ENCODE measurements around the gene CSNK1A1. TPM values are rescaled to one million over a fixed set of nuclear protein-coding genes. Genes with fewer than 3 reads are reported as not detected.

The CSNK1A1 gene
- total and polyA plus RNA-seq, 4 donors: 43.0 to 108 (median 78.2) TPM

- 21% methylated on average over 6 of the region's 6 CpGs for WGBS
- Histone ChIP-seq H3K4me3 (ENCODE audit: low read depth in 1 of 3, low read length in 3 of 3) (peak overlapping the region; percentile 48 to 84 (median 73)), H3K36me3 (ENCODE audit: control insufficient read depth in 4 of 4, insufficient read depth in 3 of 4, low read depth in 1 of 4, low read length in 3 of 4) (peaks cover 0 to 5% (median 0%) of the 10 kb centered on the region in 4 donors), H3K27ac (ENCODE audit: low read depth in 1 of 2, low read length in 2 of 2) (peak overlapping the region; percentile 94 to 95), H3K27me3 (ENCODE audit: control insufficient read depth in 4 of 4, insufficient read depth in 4 of 4, low read length in 3 of 4) (no peaks in the 10 kb centered on the region), H3K9ac (ENCODE audit: low read depth in 1 of 2, low read length in 2 of 2) (peak overlapping the region; percentile 95), H3K9me3 (ENCODE audit: control insufficient read depth in 4 of 4, low read length in 3 of 4) (no peaks in the 10 kb centered on the region), H3K4me1 (ENCODE audit: control insufficient read depth in 4 of 4, insufficient read depth in 4 of 4, low read length in 3 of 4) (peaks cover 5 to 30% (median 14%) of the 10 kb centered on the region in 4 donors)
- TF ChIP-seq, protein P1, sequence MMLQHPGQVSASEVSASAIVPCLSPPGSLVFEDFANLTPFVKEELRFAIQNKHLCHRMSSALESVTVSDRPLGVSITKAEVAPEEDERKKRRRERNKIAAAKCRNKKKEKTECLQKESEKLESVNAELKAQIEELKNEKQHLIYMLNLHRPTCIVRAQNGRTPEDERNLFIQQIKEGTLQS (IDR thresholded peaks at IDR 0.05): no peak
- no peak for TF ChIP-seq HNF4G (IDR thresholded peaks at IDR 0.05)
- TF ChIP-seq FOXA1 (IDR thresholded peaks at IDR 0.05): no peak
- TF ChIP-seq MAX (IDR thresholded peaks at IDR 0.05): no peak
- no peak for TF ChIP-seq TAF1 (conservative IDR thresholded peaks at IDR 0.05)
- no peak for TF ChIP-seq SP1 (IDR thresholded peaks at IDR 0.05)
- no peak for TF ChIP-seq NR2F2 (IDR thresholded peaks at IDR 0.05)
- no peak for TF ChIP-seq GABPA (IDR thresholded peaks at IDR 0.05 in 1 of 2, conservative IDR thresholded peaks at IDR 0.05 in 1 of 2)
- TF ChIP-seq, protein P2, sequence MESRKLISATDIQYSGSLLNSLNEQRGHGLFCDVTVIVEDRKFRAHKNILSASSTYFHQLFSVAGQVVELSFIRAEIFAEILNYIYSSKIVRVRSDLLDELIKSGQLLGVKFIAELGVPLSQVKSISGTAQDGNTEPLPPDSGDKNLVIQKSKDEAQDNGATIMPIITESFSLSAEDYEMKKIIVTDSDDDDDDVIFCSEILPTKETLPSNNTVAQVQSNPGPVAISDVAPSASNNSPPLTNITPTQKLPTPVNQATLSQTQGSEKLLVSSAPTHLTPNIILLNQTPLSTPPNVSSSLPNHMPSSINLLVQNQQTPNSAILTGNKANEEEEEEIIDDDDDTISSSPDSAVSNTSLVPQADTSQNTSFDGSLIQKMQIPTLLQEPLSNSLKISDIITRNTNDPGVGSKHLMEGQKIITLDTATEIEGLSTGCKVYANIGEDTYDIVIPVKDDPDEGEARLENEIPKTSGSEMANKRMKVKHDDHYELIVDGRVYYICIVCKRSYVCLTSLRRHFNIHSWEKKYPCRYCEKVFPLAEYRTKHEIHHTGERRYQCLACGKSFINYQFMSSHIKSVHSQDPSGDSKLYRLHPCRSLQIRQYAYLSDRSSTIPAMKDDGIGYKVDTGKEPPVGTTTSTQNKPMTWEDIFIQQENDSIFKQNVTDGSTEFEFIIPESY (IDR thresholded peaks at IDR 0.05): no peak
- TF ChIP-seq RXRA (IDR thresholded peaks at IDR 0.05): no peak
- TF ChIP-seq RAD21 (IDR thresholded peaks at IDR 0.05): no peak
- TF ChIP-seq HNF4A (conservative IDR thresholded peaks at IDR 0.05): no peak
- no peak for TF ChIP-seq REST (IDR thresholded peaks at IDR 0.05)
- no peak for TF ChIP-seq FOXA2 (IDR thresholded peaks at IDR 0.05)
- TF ChIP-seq EGR1 (IDR thresholded peaks at IDR 0.05; ENCODE audit: low read depth in 2 of 2): no peak
- no peak for TF ChIP-seq JUND (IDR thresholded peaks at IDR 0.05)
- TF ChIP-seq YY1 (IDR thresholded peaks at IDR 0.05): no peak
- TF ChIP-seq, protein P3, sequence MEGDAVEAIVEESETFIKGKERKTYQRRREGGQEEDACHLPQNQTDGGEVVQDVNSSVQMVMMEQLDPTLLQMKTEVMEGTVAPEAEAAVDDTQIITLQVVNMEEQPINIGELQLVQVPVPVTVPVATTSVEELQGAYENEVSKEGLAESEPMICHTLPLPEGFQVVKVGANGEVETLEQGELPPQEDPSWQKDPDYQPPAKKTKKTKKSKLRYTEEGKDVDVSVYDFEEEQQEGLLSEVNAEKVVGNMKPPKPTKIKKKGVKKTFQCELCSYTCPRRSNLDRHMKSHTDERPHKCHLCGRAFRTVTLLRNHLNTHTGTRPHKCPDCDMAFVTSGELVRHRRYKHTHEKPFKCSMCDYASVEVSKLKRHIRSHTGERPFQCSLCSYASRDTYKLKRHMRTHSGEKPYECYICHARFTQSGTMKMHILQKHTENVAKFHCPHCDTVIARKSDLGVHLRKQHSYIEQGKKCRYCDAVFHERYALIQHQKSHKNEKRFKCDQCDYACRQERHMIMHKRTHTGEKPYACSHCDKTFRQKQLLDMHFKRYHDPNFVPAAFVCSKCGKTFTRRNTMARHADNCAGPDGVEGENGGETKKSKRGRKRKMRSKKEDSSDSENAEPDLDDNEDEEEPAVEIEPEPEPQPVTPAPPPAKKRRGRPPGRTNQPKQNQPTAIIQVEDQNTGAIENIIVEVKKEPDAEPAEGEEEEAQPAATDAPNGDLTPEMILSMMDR (IDR thresholded peaks at IDR 0.05; ENCODE audit: low read depth, low read length, missing input control): no peak
- DNase-seq (ENCODE audit: low spot score): no peak
Observed at GRCh38 chr5:149552038-149552494, 827 bp upstream of the CSNK1A1 start.

Measured in liver (tissue), 9 donors.